H9 (cell line): Measurements from ENCODE around the gene EPB41L4A. TPM values are rescaled to one million over a fixed set of nuclear protein-coding genes. Genes with fewer than 3 reads are reported as not detected.

Experiments
- DNase-seq: peaks from one replicate; pipeline ENCODE4 v3.0.0-alpha.2; 2017
- H2AFZ ChIP-seq: one replicate; pipeline ENCODE4 v1.6.1; 2013; ENCODE audit warnings: mild to moderate bottlenecking, low read length, control low read depth, moderate library complexity
- H2AK5ac ChIP-seq: 2 replicates; pipeline ENCODE4 v1.6.1; 2013; ENCODE audit warnings: low read length, control low read depth, mixed read lengths; ENCODE audit not compliant: insufficient read length
- H2BK120ac ChIP-seq: one replicate; pipeline ENCODE4 v1.6.1; 2013; ENCODE audit warnings: low read depth, mild to moderate bottlenecking, low read length, control low read depth, inconsistent platforms; ENCODE audit not compliant: poor library complexity, severe bottlenecking
- H2BK12ac ChIP-seq: 2 replicates; pipeline ENCODE4 v1.6.1; 2013; ENCODE audit warnings: low read length, control low read depth, mixed read lengths, low read depth; ENCODE audit not compliant: insufficient read length
- H2BK15ac ChIP-seq: 2 replicates; pipeline ENCODE4 v1.6.1; 2013; ENCODE audit warnings: low read depth, low read length, control low read depth
- H2BK20ac ChIP-seq: one replicate; pipeline ENCODE4 v1.6.1; 2013; ENCODE audit warnings: low read depth, mild to moderate bottlenecking, low read length, control low read depth, inconsistent platforms; ENCODE audit not compliant: poor library complexity, severe bottlenecking
- H2BK5ac ChIP-seq: 2 replicates; pipeline ENCODE4 v1.6.1; 2013; ENCODE audit warnings: low read length, control low read depth, mixed read lengths; ENCODE audit not compliant: insufficient read length
- H3K14ac ChIP-seq: 2 replicates; pipeline ENCODE4 v1.6.1; 2013; ENCODE audit warnings: low read length, control low read depth; ENCODE audit not compliant: insufficient read depth
- H3K18ac ChIP-seq: 2 replicates; pipeline ENCODE4 v1.6.1; 2013; ENCODE audit warnings: low read depth, mild to moderate bottlenecking, mixed read lengths, low read length, control low read depth; ENCODE audit not compliant: insufficient read length
- H3K23ac ChIP-seq: 2 replicates; pipeline ENCODE4 v1.6.1; 2013; ENCODE audit warnings: low read length, control low read depth, mixed read lengths, low read depth; ENCODE audit not compliant: insufficient read length
- H3K23me2 ChIP-seq: 2 replicates; pipeline ENCODE4 v1.6.1; 2013; ENCODE audit warnings: low read depth, mild to moderate bottlenecking, mixed read lengths, low read length, control low read depth; ENCODE audit not compliant: insufficient read length, poor library complexity, severe bottlenecking
- H3K27ac ChIP-seq: 2 replicates; pipeline ENCODE4 v1.5.1; 2013; ENCODE audit warnings: low read length, control low read depth, mixed read lengths, low read depth; ENCODE audit not compliant: insufficient read length
- H3K27me3 ChIP-seq: 2 replicates; pipeline ENCODE4 v1.6.1; 2013; ENCODE audit warnings: low read length, control low read depth, inconsistent platforms; ENCODE audit not compliant: insufficient read depth
- H3K4ac ChIP-seq: 2 replicates; pipeline ENCODE4 v1.6.1; 2013; ENCODE audit warnings: low read depth, mild to moderate bottlenecking, control low read depth, inconsistent platforms, low read length, moderate library complexity
- H3K4me1 ChIP-seq: 2 replicates; pipeline ENCODE4 v1.6.1; 2013; ENCODE audit warnings: low read length, control low read depth, inconsistent platforms; ENCODE audit not compliant: insufficient read depth
- H3K4me2 ChIP-seq: 2 replicates; pipeline ENCODE4 v1.6.1; 2013; ENCODE audit warnings: low read length, control low read depth, mixed read lengths; ENCODE audit not compliant: insufficient read length, insufficient read depth
- H3K56ac ChIP-seq: 2 replicates; pipeline ENCODE4 v1.6.1; 2013; ENCODE audit warnings: low read depth, mild to moderate bottlenecking, mixed read lengths, low read length, control low read depth; ENCODE audit not compliant: insufficient read length
- H3K79me1 ChIP-seq: 2 replicates; pipeline ENCODE4 v1.6.1; 2013; ENCODE audit warnings: low read depth, mild to moderate bottlenecking, moderate library complexity, low read length, control low read depth, inconsistent platforms; ENCODE audit not compliant: insufficient read depth, poor library complexity, severe bottlenecking
- H3K79me2 ChIP-seq: 2 replicates; pipeline ENCODE4 v1.6.1; 2013; ENCODE audit warnings: low read length, control low read depth, inconsistent platforms; ENCODE audit not compliant: insufficient read depth
- H3K9ac ChIP-seq: 2 replicates; pipeline ENCODE4 v1.6.1; 2013; ENCODE audit warnings: low read length, control low read depth, mixed read lengths; ENCODE audit not compliant: insufficient read length; ENCODE audit errors: extremely low read depth
- H3K9me3 ChIP-seq: one replicate; pipeline ENCODE4 v1.6.1; 2013; ENCODE audit warnings: low read depth, low read length, inconsistent platforms; ENCODE audit not compliant: control insufficient read depth
- H3T11ph ChIP-seq: one replicate; pipeline ENCODE4 v1.6.1; 2013; ENCODE audit warnings: mild to moderate bottlenecking, low read length, control low read depth, inconsistent platforms
- H4K20me1 ChIP-seq: one replicate; pipeline ENCODE4 v1.6.1; 2013; ENCODE audit not compliant: control insufficient read depth, insufficient read length, insufficient read depth
- H4K5ac ChIP-seq: 2 replicates; pipeline ENCODE4 v1.6.1; 2013; ENCODE audit warnings: low read depth, mild to moderate bottlenecking, mixed read lengths, low read length, control low read depth; ENCODE audit not compliant: insufficient read length
- H4K8ac ChIP-seq: replicated peaks from 2 replicates; pipeline ENCODE4 v1.6.1; 2013; ENCODE audit warnings: low read length, control low read depth, mixed read lengths, low read depth; ENCODE audit not compliant: insufficient read length
- H4K91ac ChIP-seq: 2 replicates; pipeline ENCODE4 v1.6.1; 2013; ENCODE audit warnings: low read depth, mild to moderate bottlenecking, moderate library complexity, mixed read lengths, low read length, control low read depth; ENCODE audit not compliant: insufficient read length
- H3K27ac Mint-ChIP-seq, 3 experiments: 2 replicates in 2 of 3; 3 replicates in 1 of 3; pipeline ENCODE4 v1.8.0; 2020 to 2021; ENCODE audit warnings: mixed read lengths in 3 of 3, mild to moderate bottlenecking in 1 of 3, moderate library complexity in 1 of 3
- H3K27me3 Mint-ChIP-seq: 2 replicates; pipeline ENCODE4 v1.8.0; 2021; ENCODE audit warnings: low read depth, mild to moderate bottlenecking, moderate library complexity, mixed read lengths
- H3K36me3 Mint-ChIP-seq, 3 experiments: 2 replicates in 2 of 3; 3 replicates in 1 of 3; pipeline ENCODE4 v1.8.0; 2020 to 2021; ENCODE audit warnings: low read depth in 3 of 3, mixed read lengths in 3 of 3; ENCODE audit not compliant: insufficient read depth in 1 of 3
- H3K4me1 Mint-ChIP-seq, 2 experiments: 2 replicates each; pipeline ENCODE4 v1.8.0; 2020; ENCODE audit warnings: mixed read lengths in 2 of 2
- H3K4me3 Mint-ChIP-seq, 2 experiments: 2 replicates in 1 of 2; 3 replicates in 1 of 2; pipeline ENCODE4 v1.8.0; 2020 to 2021; ENCODE audit warnings: mild to moderate bottlenecking in 2 of 2, mixed read lengths in 2 of 2, moderate library complexity in 1 of 2
- H3K9me3 Mint-ChIP-seq, 2 experiments: 2 replicates in 1 of 2; 3 replicates in 1 of 2; pipeline ENCODE4 v1.8.0; 2020; ENCODE audit warnings: mild to moderate bottlenecking in 2 of 2, mixed read lengths in 2 of 2, moderate library complexity in 1 of 2
- CTCF ChIP-seq: fragments of 200-600 bp; sonication (generic); conservative IDR thresholded peaks from 3 replicates; pipeline ENCODE4 v1.8.0; 2021; ENCODE audit warnings: antibody characterized with exemption, mild to moderate bottlenecking
- WGBS: extraction: QIAGEN DNeasy Blood & Tissue Kit; methylation state at CpG from one replicate; pipeline ENCODE4 v1.1.7; 2013; ENCODE audit warnings: missing lambda C conversion rate, low lambda C conversion rate, mixed read lengths; ENCODE audit not compliant: insufficient read length; ENCODE audit errors: extremely low coverage; 5-methylcytosine and 5-hydroxymethylcytosine counted together
- total RNA-seq: library from RNA; stranded (reverse); gene quantifications from 2 replicates; pipeline ENCODE4 v1.2.1, GENCODE V29; 2021

EPB41L4A gene
- total RNA-seq, 1 experiment from 2014 or later: 4.9 TPM

- Histone ChIP-seq H3K79me1 (no peaks in the 10 kb centered on the region), H2BK15ac (no peak overlapping the region), H3K14ac (no peak overlapping the region), H2BK12ac (no peak overlapping the region), H2BK20ac (no peak overlapping the region), H4K5ac (no peak overlapping the region), H3K79me2 (no peaks in the 10 kb centered on the region), H3K4me1 (no peaks in the 10 kb centered on the region), H3K9me3 (no peaks in the 10 kb centered on the region), H4K8ac (no peak overlapping the region), H3K4me2 (no peak overlapping the region), H3T11ph (no peak overlapping the region), H4K91ac (no peak overlapping the region), H4K20me1 (no peaks in the 10 kb centered on the region), H2AFZ (no peak overlapping the region), H3K56ac (no peak overlapping the region), H3K18ac (no peak overlapping the region), H2BK120ac (no peak overlapping the region), H3K9ac (no peak overlapping the region), H3K23me2 (no peaks in the 10 kb centered on the region), H3K27ac (no peak overlapping the region), H2AK5ac (no peak overlapping the region), H3K23ac (no peak overlapping the region), H2BK5ac (no peak overlapping the region), H3K27me3 (no peaks in the 10 kb centered on the region), H3K4ac (no peak overlapping the region)
- Mint-ChIP-seq H3K36me3 (no peaks in the 10 kb centered on the region), H3K27ac (no peak overlapping the region), H3K27me3 (no peaks in the 10 kb centered on the region), H3K4me3 (no peak overlapping the region), H3K9me3 (no peaks in the 10 kb centered on the region), H3K4me1 (peaks cover 3 to 6% of the 10 kb centered on the region in 2 experiments)
- no CpG with 5 or more reads among the region's 5 CpGs for WGBS
- DNase-seq: no peak
- TF ChIP-seq CTCF: no peak
Measured at GRCh38 chr5:112283943-112284929, 134.8 kb downstream of the EPB41L4A start.
